Lung microvascular endothelial cell (primary cell): ENCODE data around the gene ZNF85. TPM values are rescaled to one million over a fixed set of nuclear protein-coding genes. Genes with fewer than 3 reads are reported as not detected.
"Not testable (repeated sequence)": the region's sequence is repeated elsewhere in the genome, so short reads cannot be mapped to it uniquely, and the experiment has no call there.

Experiments used
- DNase-seq, 2 donors: peaks; one replicate each; pipeline versions ENCODE4 v3.0.0 to v3.0.0-alpha.2; 2010; ENCODE audit warnings: low read depth in 2 of 2
- total RNA-seq: library from RNA; depleted of rRNA; stranded (reverse); fragments of >200 nt; gene quantifications from 2 replicates; pipeline ENCODE4 v1.2.1, GENCODE V29; 2014

Gene ZNF85
- 6.8 and 9.7 TPM in 2 replicates for total RNA-seq

- DNase-seq: peak; percentile 94
Observed at GRCh38 chr19:20923077-20923871, at the start of gene ZNF85. Gene ZNF85 (plus strand): TSS chr19:20923251. CDS start chr19:20923401, 150 bp downstream.

GRCh38 chr19:20879501-20879900 lies 43.5 kb upstream of the ZNF85 start:
- no peak for DNase-seq

- no peak for DNase-seq
Observed at GRCh38 chr19:20912973-20913372, 10.1 kb upstream of the ZNF85 start.

GRCh38 chr19:20925481-20925880 lies 2.4 kb downstream of the ZNF85 start:
- no peak for DNase-seq

- no peak for DNase-seq
Observed at GRCh38 chr19:20926796-20927195, 3.7 kb downstream of the ZNF85 start.

- no peak for DNase-seq
Observed at GRCh38 chr19:20928371-20928770, 5.3 kb downstream of the ZNF85 start.

GRCh38 chr19:20936322-20936947 lies 13.4 kb downstream of the ZNF85 start:
- DNase-seq: not testable (repeated sequence)

- not testable (repeated sequence) for DNase-seq
Observed at GRCh38 chr19:20952561-20953095, 29.6 kb downstream of the ZNF85 start.

- DNase-seq: no peak
Observed at GRCh38 chr19:20964798-20965197, 41.7 kb downstream of the ZNF85 start.

GRCh38 chr19:20968092-20968491 lies 45.0 kb downstream of the ZNF85 start:
- no peak for DNase-seq

GRCh38 chr19:20969498-20969897 lies 46.4 kb downstream of the ZNF85 start:
- DNase-seq: no peak

- no peak for DNase-seq
Observed at GRCh38 chr19:20969898-20970297, 46.8 kb downstream of the ZNF85 start.

GRCh38 chr19:20992788-20993187 lies 69.7 kb downstream of the ZNF85 start:
- not testable (repeated sequence) for DNase-seq

GRCh38 chr19:20999731-21000352 lies 76.8 kb downstream of the ZNF85 start:
- peak; percentile 51 to 55 for DNase-seq

Other genes starting within 250 kb of the ZNF85 start
- 2.8 and 3.2 TPM in 2 replicates for gene ZNF66, start 146.9 kb upstream of the ZNF85 start, total RNA-seq
- 3.5 and 4.4 TPM in 2 replicates for gene ZNF430, start 97.4 kb downstream of the ZNF85 start, total RNA-seq
- gene ZNF714, start 159.0 kb downstream of the ZNF85 start, total RNA-seq: 3.3 and 5.8 TPM in 2 replicates
- 2.2 and 6.7 TPM in 2 replicates for gene ZNF431, start 218.8 kb downstream of the ZNF85 start, total RNA-seq